Activated gamma-delta T cell treated with anti-CD3 and anti-CD28 coated beads, Interleukin-2, amount 50 U/mL, for 16 hours (primary cell): ENCODE results near the gene PGBD5.
"Not testable (repeated sequence)": the region's sequence is repeated elsewhere in the genome, so short reads cannot be mapped to it uniquely, and the experiment has no call there.

Source experiments
- DNase-seq: peaks from one replicate; pipeline ENCODE4 v3.0.0-alpha.2; 2020; ENCODE audit warnings: low read depth

The PGBD5 gene, protein sequence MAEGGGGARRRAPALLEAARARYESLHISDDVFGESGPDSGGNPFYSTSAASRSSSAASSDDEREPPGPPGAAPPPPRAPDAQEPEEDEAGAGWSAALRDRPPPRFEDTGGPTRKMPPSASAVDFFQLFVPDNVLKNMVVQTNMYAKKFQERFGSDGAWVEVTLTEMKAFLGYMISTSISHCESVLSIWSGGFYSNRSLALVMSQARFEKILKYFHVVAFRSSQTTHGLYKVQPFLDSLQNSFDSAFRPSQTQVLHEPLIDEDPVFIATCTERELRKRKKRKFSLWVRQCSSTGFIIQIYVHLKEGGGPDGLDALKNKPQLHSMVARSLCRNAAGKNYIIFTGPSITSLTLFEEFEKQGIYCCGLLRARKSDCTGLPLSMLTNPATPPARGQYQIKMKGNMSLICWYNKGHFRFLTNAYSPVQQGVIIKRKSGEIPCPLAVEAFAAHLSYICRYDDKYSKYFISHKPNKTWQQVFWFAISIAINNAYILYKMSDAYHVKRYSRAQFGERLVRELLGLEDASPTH

DNA sequence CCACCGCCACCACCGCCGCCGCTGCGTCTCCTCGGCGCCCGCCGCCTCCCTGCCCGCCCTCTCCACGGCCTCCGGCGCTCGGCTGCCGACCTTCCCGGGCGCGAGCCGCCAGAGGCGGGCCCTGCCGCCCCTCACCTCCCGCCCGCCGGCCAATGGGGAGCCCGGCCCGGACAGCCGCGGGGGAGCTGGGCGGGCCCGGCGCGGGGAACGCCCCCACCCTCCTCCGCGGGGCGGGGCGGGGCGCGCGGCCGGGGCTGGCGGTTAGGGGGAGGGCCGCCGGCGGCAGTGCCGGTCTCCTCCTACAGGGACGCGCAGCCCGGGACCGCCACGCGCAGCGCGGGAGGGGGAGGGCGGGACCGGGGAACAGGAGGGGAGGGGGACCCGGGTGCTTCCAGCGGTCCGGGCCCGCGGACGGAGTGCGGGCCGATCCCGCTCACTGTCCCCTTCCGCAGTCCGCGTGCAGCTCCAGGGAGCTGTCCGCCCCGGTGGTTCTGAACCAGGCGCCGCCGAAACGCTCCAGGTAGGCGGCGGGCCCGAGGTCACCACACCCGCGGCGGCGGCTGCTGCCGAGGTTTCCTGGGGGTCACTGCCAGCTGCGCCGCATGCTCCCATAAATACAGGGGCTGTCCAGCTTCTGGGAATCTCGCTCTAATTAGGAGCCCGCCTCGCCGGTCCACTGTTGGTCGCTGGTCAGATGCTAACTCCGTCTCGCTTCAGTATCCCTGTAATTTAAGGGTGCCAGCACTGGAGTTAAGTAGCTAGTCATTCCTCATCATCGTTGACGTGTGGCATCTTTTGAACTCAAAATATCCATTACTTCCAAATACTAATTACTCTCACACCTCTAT is at the start of gene PGBD5:
Gene PGBD5 (minus strand): TSS at position 87 of the 848 bp plus-strand sequence. CDS start 404 bp downstream, outside the sequence.
- DNase-seq, result peak; percentile 9

DNA sequence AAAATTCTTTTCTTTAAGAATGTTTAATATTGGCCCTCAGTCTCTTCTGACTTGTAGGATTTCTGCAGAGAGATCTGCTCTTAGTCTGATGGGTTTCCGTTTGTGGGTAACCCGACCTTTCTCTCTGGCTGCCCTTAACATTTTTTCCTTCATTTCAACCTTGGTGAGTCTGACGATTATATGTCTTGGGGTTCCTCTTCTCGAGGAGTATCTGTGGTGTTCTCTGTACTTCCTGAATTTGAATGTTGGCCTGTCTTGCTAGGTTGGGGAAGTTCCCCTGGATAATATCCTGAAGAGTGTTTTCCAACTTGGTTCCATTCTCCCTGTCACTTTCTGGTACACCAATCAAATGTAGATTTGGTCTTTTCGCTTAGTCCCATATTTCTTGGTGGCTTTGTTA is 48.8 kb upstream of the PGBD5 start:
- not testable (repeated sequence) for DNase-seq

DNA sequence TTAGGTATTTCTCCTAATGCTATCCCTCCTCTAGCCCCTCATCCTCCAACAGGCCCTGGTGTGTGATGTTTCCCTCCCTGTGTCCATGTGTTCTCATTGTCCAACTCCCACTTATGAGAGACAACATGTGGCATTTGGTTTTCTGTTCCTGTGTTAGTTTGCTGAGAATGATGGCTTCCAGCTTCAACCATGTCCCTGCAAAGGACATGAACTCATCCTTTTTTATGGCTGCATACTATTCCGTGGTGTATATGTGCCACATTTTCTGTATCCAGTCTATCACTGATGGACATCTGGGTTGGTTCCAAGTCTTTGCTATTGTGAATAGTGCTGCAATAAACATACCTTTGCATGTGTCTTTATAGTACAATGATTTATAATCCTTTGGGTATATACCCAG is 44.6 kb upstream of the PGBD5 start:
- not testable (repeated sequence) for DNase-seq

DNA sequence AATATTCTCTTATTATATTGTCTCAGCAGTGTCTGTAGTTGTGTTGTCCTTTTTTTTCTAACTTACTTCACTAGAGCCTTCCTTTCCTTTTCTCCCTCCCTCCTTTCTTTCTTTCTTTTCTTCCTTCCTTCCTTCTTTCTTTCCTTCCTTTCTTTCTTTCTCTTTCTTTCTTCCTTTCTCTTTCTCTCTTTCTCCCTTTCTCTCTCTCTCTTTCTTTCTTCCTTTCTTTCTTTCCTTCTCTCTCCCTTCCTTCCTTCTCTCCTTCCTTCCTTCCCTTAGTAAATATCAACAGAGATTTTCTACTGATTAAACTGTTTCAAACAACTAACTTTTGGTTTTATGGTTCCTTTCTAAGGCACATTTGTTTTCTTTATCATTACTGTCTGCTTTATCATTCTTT is 43.1 kb upstream of the PGBD5 start:
- DNase-seq, result no peak

DNA sequence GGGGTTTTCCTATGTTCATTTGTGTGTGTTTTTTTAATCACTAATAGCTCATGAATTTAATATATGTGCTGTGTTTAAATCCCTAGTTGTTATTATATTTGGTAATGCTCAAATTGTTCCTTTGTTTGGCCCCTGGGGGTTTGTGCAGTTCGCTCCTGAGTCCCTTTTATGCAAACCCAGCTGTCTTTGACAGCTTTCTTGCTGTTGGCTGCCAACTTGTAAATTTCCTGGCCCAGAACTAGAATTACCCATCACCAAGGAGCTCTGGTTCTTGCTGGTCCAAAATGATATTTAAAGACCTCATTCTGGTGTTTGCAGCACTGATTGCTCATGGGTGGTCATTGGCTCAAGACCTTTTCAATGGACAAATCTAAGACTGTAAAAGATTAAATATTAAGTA is 39.6 kb upstream of the PGBD5 start:
- DNase-seq, result no peak

DNA sequence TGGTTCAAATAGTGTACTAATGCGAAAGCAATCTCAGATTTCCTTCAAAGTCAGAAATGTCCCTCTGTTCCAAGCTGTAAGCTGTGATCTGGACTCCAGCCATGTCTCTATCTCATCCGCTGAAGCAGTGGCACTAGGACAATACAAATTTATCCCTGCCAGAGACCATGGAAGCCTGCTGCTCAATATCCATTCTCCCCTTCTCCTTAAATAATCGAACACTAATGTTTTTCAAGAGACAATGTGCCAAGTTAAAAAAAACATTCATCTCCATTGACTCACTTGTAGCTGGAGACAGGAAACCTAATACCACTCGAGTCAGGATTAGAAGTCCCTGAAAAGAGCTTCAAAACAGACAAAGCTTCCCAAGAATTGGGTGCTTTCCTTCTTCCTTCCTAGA is 38.5 kb upstream of the PGBD5 start:
- DNase-seq, result no peak

DNA sequence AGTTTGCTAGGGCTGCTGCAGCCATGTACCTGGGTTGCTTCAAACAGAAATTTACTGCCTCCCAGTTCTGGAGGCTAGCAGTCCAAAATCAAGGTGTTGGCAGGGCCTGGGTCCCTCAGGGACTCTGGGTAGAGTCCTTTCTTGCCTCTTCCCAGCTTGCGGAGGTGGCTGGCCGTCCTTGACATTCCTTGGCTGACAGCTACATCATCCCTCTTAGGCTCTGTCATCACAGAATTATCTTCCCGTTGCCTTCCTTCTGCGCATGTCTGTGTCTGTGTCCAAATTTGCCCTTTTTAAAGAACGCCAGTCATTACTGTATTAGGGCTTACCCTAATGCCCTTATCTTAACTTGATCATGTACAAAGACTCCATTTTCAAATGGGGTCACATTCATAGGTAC is 37.6 kb upstream of the PGBD5 start:
- no peak for DNase-seq

DNA sequence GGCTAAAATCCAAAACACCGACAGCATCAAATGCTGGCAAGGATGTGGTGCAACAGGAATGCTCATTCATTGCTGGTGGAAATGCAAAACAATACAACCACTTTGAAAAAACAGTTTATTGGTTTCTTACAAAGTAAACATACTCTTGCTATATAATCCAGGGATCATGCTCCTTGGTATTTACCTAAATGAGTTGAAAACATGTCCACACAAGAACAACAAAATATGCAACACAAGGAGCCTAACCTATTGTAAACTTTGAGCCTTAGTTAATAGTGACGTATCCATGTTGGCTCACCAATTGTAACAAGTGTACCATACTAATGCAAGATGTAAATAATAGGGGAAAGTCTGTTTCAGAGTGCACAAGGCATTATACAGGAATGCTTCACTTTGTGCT is 37.2 kb upstream of the PGBD5 start:
- no peak for DNase-seq

DNA sequence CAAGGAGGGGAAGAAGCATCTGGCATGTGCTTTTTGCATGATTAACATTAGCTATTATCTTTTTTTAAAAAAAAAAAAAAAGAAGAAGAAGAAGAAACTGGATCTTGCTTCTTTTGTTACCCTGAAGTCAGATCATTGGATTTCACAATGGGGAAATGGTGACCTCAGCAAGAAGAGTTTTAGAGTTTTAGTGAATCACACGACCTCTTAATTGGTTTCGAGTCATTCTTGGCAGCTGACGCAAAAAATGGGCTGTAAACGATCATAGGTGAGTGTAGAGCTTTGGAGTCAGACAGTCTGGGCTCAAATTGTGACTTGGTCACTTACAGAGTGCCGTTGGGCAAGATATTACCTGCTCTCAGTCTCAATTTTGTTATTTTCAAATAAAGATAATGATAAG is 33.3 kb upstream of the PGBD5 start:
- DNase-seq, result no peak

DNA sequence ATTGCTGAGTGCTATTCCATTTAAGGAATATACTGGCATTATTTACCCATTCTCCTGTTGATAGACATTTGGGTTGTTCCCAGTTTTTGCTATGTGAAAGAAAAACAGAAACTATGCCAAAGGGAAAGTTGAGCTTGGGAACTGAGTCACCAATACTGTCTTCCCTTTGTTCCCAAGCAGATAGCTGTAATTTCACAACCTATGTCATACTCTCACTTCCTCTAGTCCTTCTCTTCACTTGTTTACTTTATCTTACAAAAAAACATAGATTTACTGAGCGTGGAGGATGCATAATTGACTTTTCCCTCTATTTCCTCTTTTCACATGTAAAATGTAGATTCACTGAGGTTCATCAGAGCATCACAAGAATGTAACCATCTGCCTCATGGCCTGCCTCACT is 32.4 kb upstream of the PGBD5 start:
- no peak for DNase-seq

DNA sequence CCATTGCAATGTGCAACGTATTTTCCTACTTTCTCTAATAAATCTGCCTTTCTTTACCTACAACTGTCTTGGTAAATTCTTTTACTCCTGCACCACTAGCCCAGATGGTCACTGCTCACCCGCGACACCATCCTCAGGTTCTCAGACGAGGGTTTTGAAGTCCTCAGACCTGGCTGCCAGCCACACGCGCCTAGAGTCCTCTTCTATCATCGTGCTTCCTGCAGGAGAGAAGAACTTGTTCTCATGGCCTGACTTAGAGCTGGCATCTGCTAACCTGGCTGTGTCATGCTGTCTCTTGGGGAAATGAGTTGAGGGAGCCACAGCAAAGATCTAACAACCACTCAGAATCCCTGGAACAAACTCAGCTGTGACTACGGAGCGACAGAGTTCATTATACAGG is 30.3 kb upstream of the PGBD5 start:
- no peak for DNase-seq

DNA sequence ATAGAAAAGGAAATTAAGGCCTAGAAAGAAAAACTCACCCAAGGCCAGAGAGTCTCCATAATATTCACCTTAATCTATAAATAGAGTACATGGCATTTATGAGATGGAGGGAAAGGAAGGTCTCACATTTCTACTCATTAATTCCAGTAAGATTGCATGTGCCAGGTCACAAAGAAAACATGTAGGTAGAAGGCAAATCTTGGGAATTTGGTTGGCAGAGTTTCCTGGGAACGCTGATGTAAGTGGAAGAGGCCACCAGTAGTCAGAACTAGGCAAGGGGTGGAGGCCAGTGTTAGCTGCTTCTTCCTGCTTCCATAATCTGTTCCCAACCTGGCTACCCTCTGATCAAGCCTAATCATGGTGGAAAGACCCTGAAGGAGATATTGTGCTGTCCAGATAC is 29.2 kb upstream of the PGBD5 start:
- DNase-seq, result no peak

DNA sequence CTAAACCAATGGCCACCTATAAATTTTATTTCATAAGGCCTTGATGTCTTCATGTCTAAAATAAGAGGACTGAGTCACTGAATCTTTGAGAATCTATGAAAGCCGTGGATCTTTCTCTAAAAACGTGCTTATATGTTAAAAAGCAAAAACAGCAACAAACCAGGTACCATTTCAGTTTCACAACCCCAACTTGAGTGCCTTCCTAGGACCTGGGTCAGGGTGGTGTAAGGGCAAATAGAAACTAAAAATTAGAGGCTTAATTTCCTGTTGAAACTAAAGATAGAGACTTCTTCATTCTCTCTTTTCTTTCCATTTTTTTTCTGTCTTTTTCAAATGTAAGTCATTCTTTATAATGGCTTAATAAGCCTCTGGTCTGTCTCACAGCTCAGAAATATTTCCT is 27.2 kb upstream of the PGBD5 start:
- DNase-seq, result no peak

DNA sequence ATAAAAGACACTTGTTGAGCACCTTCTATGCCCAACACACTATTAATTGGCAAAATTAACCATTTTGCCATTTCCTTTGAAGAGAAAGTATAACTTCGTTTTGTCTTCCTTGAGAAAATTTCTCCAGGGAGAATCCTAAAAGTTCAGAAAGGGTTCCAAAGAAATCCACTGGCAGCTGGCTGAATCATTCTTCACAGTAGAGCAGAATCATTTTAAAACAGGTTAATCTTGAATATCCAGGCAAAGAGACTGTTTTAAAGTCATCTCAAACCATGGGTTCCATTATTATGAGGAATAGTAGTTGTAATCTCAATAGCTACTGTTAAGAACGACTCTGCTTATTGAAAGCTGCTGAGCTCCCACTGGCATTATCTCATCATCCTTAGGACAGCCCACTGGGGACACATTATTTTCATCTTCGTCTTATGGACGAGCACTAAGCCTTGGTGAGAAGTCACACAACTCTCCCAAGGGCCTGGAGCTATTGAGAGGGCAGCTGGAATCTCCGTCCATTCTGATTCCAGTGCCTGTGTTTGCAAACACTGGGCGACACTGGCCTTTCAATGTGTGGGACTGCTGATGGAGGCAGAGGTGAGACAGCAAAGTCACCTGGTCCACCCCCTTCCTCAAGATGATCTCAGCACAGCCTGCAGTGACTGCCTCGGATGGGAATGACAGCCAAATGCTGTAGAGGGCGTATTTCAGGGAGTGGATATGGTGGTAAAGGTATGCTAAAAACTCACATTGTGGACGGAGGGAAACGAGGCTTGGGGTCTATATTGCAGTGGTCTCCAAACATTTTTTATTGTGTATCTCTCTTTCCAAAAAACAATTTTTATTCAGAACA is 15.3 kb upstream of the PGBD5 start:
- no peak for DNase-seq

DNA sequence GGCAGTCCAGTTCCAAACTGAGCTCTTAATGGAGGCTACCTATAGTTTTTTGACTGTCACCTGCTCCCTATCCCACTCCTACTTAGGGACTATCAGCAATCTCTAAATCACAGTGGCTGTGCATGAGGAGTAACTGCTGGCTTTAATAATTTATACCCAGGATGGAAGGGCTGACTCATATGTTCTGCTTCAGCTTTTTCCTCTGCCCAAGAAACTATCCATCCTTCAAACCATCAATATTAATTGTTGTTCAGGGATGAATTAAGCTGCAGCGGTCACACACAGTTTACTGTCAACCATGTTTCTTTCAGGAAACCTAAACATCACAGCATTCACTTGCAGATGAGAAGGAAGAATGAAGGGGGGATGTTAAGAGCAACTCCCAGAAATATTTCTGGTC is 9.0 kb upstream of the PGBD5 start:
- DNase-seq, result no peak

DNA sequence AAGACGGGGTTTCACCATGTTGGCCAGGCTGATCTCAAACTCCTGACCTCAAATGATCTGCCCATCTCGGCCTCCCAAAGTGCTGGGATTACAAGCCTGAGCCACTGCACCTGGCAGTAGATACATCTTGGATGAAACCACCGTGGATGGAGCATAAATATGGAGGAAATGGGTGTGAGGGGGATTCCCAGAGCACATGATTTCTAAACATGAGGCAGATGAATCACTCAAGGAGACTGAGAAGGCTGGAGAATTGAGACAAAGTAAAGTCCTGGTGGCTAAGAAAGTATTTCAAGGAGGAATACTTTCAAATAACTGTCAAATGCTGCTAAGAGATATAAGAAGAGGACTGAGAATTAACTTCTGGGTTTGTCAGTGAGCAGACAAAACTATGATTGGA is 5.4 kb upstream of the PGBD5 start:
- no peak for DNase-seq

DNA sequence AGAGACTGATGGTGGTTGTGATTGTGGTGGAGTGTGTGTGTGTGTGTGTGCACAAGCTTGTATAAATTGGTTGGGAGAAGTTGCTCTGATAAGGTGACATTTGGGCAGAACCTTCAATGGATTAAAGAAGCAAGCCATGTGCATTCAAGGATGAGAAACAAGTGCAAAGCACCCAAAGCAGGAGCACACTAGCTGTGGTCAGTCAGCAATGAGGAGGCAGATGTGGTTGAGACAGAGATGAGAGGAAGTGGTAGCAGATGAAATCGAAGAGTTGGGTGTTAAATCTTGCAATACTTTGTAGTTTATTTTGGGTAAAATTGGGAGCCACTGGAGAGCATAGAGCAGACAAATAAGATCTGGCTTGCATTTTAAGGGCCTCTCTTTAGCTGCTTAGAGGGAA is 4.4 kb upstream of the PGBD5 start:
- DNase-seq, result no peak

DNA sequence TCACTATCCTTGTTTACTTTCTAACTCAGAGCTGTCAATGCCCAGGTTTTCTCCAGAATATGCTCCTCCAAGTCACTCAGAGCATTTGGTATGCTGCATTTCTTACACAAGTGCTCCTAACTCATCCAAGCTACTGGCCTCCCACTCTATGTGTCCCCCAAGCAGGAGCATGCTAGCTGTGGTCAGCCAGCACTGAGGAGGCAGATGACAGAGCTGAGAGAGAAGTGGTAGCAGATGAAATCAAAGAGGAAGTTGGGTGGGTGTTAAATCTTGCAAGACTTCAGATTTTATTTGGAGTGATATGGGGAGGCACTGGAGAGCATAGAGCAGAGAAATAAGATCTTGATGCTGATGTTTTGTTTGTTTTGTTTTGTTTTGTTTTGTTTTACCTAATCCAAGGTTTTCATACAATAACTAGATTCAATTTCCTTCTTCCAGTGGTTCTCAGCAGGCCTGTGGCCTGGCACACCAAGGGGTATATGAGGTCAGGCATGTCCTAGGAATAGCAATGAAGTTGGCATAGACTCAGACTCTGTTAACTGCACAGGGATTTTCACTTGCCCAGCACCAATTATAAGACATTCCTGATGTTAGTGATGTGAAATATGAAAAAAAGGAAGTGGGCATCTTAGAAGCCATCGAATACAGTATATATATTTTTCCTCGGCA is 3.1 kb upstream of the PGBD5 start:
- no peak for DNase-seq

DNA sequence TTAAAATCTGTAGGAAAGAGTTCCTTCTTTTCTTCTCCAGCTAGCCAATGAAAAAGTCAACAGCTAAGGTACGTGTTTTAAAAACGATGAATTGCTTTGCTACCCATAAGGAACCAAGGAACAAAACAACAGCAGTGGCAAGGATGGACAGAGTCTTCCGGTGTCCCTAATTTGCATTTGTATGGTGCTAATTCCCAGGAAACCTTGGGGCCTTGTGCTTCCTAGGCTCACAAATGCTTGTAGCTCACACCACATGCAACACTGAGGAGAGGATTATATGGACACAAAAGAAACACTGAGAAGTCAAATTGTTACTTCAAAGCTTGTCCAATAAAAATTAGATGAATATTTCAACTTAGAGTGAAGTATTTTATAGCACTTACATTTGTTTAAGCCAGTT is 1.8 kb upstream of the PGBD5 start:
- no peak for DNase-seq

DNA sequence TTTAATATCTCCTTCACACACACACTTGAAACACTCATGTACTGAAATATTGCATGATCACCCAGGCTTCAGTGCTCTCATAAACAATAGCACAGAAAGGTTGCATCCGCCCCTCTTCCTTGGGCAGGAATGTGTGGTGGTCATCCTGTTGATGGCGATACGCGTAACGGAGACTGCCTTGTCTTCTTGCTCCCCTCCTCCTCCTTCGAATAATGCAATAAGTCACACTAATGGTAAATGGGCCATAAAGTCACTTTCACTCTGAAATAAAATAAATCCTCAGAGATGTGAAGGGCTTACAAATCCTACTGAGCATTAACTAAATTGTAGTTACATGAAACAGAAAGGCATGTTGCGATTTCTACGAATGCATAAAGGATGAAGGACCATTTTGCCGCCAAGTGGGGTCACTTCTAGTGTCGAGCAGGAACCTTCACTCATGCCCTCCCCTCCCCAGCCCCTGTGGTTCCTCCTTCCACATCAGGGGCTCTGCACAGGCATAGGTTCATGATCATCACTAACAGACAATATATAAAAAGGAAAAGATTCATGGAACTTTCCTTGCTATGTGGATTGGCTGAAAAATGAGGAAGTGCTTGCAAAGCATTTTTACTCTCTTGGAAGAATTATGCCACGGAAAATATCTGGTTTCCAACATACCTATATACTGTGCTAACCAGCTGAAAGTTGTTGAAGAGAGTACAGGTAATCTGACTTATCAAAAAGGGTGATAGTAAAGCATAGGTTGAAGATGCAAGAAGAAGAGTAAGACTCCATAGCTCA is 1.2 kb upstream of the PGBD5 start:
- DNase-seq, result no peak
